ENCODE measurements around the gene UNC93B1. TPM values are rescaled to one million over a fixed set of nuclear protein-coding genes. Genes with fewer than 3 reads are reported as not detected.

The UNC93B1 gene
- polyA plus RNA-seq, 1 donor (not counting 4 experiments of a cell fraction or from before 2014, with no cell fraction given) = 15.4 TPM

DNA sequence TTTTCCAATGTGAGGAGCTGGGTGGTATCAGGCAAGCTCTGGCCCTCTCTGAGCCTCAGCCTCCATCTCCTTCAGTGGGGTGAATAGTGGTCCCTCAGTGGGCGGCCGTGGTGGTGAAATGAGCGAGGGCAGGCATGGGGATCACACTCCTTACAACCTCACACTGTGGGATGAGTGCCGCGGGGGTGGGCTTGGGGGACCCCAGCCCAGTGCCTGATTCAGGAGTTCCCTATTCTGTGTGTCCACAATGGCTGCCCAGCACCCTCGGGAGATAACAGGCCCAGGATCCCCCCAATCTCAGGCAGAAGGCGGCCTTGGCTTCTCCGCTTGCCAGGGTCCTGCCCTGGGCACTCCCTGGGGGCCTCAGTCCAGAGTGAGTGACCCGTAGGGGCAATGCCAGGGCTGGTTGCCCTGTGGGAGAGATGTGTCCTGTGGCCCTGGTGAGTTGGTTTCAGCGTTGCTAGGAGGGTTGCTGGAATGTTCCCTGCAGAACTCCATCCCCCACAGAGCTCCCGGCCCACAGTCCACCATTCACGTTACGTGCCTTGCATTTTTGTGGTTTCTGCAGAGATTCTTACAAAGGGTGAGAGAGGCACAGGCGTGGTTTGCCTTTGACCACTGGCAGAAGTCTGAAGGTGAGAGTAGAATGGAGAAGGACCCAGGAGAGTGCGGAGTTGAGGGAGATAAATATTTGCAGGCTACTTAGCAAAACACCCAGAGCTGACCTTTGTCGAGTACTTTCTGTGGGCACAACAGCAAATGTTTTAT is 9.1 kb upstream of the UNC93B1 start:
- TF ChIP-seq EZH2 (IDR thresholded peaks at IDR 0.05; ENCODE audit: low read length) (no peak), CTCF (optimal IDR thresholded peaks at IDR 0.05 in 1 of 3, IDR thresholded peaks at IDR 0.05 in 1 of 3, conservative IDR thresholded peaks at IDR 0.05 in 1 of 3; ENCODE audit: extremely low read depth in 1 of 3, insufficient read depth in 2 of 3, low read length in 3 of 3) (no peak)
- FAIRE-seq = peak; percentile 32
- H3K9ac ChIP-seq (ENCODE audit: control insufficient read depth, extremely low read depth, insufficient read depth, low read length) = no peak overlapping the region
- peak overlapping the region; percentile 24 for H3K27ac ChIP-seq (ENCODE audit: control insufficient read depth, insufficient read depth, low read length)
- peak overlapping the region; percentile 55 for H3K4me2 ChIP-seq (ENCODE audit: control insufficient read depth, extremely low read depth, insufficient read depth, low read depth, low read length)
- no peaks in the 10 kb centered on the region for H3K9me1 ChIP-seq (ENCODE audit: control insufficient read depth, extremely low read depth, insufficient read depth, low read length)
- no peak for DNase-seq (ENCODE audit: low read depth, low spot score)
- H3K4me1 ChIP-seq (ENCODE audit: control insufficient read depth, extremely low read depth, insufficient read depth, low read length) = peaks cover 45% of the 10 kb centered on the region
- no peaks in the 10 kb centered on the region for H4K20me1 ChIP-seq (ENCODE audit: control insufficient read depth, extremely low read depth, insufficient read depth, low read length)
- dilution Hi-C loops (cut with MboI; ENCODE audit: extremely low pct_ligation_motif_present, low sequenced_read_pairs) = no loop called here
- H3K36me3 ChIP-seq (ENCODE audit: control insufficient read depth in 2 of 2, extremely low read depth in 1 of 2, insufficient read depth in 2 of 2, low read length in 2 of 2) = no peaks in the 10 kb centered on the region
- peak overlapping the region in 1 of 3 experiments; percentile 13 for H3K4me3 ChIP-seq (ENCODE audit: control insufficient read depth in 2 of 3, extremely low read depth in 1 of 3, insufficient read depth in 2 of 3, low read depth in 1 of 3, low read length in 3 of 3)
- H3K27me3 ChIP-seq (ENCODE audit: control insufficient read depth, extremely low read depth, insufficient read depth, low read length) = no peaks in the 10 kb centered on the region
- no peaks in the 10 kb centered on the region for H3K9me3 ChIP-seq (ENCODE audit: control insufficient read depth, low read depth, low read length)
- no peaks in the 10 kb centered on the region for H3K79me2 ChIP-seq (ENCODE audit: control insufficient read depth, insufficient read depth, low read length)
- H2AFZ ChIP-seq (ENCODE audit: control insufficient read depth, low read length) = no peak overlapping the region

- Histone ChIP-seq H4K20me1 (ENCODE audit: control insufficient read depth, extremely low read depth, insufficient read depth, low read length) (no peaks in the 10 kb centered on the region), H2AFZ (ENCODE audit: control insufficient read depth, low read length) (no peak overlapping the region), H3K9ac (ENCODE audit: control insufficient read depth, extremely low read depth, insufficient read depth, low read length) (no peak overlapping the region), H3K4me2 (ENCODE audit: control insufficient read depth, extremely low read depth, insufficient read depth, low read depth, low read length) (no peak overlapping the region), H3K4me1 (ENCODE audit: control insufficient read depth, extremely low read depth, insufficient read depth, low read length) (peaks cover 45% of the 10 kb centered on the region), H3K36me3 (ENCODE audit: control insufficient read depth in 2 of 2, extremely low read depth in 1 of 2, insufficient read depth in 2 of 2, low read length in 2 of 2) (no peaks in the 10 kb centered on the region), H3K27ac (ENCODE audit: control insufficient read depth, insufficient read depth, low read length) (no peak overlapping the region), H3K27me3 (ENCODE audit: control insufficient read depth, extremely low read depth, insufficient read depth, low read length) (no peaks in the 10 kb centered on the region), H3K79me2 (ENCODE audit: control insufficient read depth, insufficient read depth, low read length) (no peaks in the 10 kb centered on the region), H3K4me3 (ENCODE audit: control insufficient read depth in 2 of 3, extremely low read depth in 1 of 3, insufficient read depth in 2 of 3, low read depth in 1 of 3, low read length in 3 of 3) (no peak overlapping the region), H3K9me3 (ENCODE audit: control insufficient read depth, low read depth, low read length) (no peaks in the 10 kb centered on the region), H3K9me1 (ENCODE audit: control insufficient read depth, extremely low read depth, insufficient read depth, low read length) (no peaks in the 10 kb centered on the region)
- TF ChIP-seq CTCF (optimal IDR thresholded peaks at IDR 0.05 in 1 of 3, IDR thresholded peaks at IDR 0.05 in 1 of 3, conservative IDR thresholded peaks at IDR 0.05 in 1 of 3; ENCODE audit: extremely low read depth in 1 of 3, insufficient read depth in 2 of 3, low read length in 3 of 3) (no peak), EZH2 (IDR thresholded peaks at IDR 0.05; ENCODE audit: low read length) (no peak)
- dilution Hi-C loops (cut with MboI; ENCODE audit: extremely low pct_ligation_motif_present, low sequenced_read_pairs) = no loop called here
- DNase-seq (ENCODE audit: low read depth, low spot score) = no peak
- FAIRE-seq = no peak
These were observed 8.3 kb upstream of the UNC93B1 start for GRCh38 chr11:68012044-68012842.

Measured in keratinocyte (primary cell).